Stimulated activated CD8-positive, alpha-beta memory T cell treated with anti-CD3 and anti-CD28 coated beads, Interleukin-4, amount 100 ng/mL, for 1 hour (primary cell): Measurements from ENCODE around the gene TRIM2.
"Not testable (repeated sequence)": the region's sequence is repeated elsewhere in the genome, so short reads cannot be mapped to it uniquely, and the experiment has no call there.

Experiments used
- DNase-seq, 2 donors: peaks; one replicate each; pipeline ENCODE4 v3.0.0-alpha.2; 2020; ENCODE audit warnings: low read depth in 2 of 2, low spot score in 1 of 2

Gene TRIM2

DNA sequence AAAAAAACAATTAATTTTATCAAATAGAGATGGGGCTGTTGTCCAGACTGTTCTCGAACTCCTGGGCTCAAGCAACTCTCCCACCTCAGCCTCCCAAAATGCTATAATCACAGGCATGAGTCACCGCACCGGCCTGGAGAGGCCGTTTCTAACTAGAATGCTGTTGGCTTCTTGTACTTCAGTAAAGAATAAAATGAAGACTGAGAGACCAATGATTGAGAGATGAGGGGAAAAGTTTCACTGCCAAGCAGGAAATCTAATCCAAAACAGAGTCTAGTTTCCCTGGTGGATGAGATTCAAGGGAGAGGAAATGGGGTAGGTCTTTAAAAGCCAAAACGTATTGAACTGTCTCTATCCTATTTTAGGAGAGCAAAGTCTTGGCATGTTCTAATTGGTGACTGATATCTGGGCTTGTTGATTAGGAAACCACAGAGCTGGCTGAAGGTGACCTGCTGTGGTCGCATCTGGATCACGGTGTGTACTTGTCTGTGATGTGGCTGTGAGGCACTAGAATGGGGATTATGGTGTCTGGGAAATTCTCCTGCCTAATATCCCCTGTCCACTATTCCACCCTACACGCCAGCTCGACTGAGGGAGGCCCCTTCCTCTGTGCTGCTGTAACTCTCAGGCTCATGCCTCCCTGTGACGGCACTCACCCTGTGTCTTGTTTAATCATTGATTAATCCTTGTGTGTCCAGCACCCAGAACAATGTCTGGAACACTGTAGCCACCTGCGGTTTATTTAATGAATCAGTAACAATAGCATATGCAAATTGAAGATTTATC lies 15.0 kb upstream of the TRIM2 start:
- DNase-seq, result no peak

GRCh38 chr4:153191795-153192363 lies 12.4 kb upstream of the TRIM2 start:
- no peak for DNase-seq

GRCh38 chr4:153197301-153197700 lies 6.9 kb upstream of the TRIM2 start:
- no peak for DNase-seq

DNA sequence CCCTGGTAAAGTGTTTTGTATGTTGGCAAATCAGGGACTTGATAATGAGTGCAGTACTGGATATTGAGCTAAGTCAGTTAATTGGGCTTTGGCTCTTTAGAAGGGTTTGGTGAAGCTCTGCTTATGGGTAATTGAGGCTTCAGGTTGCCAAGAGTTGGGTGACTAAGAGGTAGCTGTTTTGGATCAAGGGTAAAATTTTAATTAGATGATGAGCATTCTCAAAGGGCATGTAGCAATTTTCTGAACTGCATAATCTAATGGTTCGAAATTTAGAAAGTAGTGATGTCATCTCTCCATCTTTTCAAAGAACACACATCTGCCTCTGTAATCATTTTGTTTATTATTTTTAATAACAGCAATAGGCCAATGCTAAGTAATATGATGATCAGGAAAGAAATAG lies 5.5 kb upstream of the TRIM2 start:
- DNase-seq, result no peak

DNA sequence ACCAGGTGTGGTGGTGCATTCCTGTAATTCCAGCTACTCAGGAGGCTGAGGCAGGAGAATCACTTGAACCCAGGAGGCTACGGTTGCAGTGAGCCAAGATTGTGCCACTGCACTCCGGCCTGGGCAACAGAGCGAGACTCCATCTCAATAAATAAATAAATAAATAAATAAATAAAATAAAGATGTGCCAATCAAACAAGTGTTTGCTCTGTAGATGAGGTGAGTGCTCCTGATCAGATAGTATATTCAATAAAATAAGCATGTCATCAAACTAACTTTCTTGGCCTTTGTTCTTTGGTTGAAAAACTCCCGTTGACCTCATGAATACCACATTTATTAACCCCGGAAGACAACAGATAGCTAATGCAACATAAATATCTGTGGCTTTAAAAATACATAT lies 497 bp upstream of the TRIM2 start:
- not testable (repeated sequence) for DNase-seq

DNA sequence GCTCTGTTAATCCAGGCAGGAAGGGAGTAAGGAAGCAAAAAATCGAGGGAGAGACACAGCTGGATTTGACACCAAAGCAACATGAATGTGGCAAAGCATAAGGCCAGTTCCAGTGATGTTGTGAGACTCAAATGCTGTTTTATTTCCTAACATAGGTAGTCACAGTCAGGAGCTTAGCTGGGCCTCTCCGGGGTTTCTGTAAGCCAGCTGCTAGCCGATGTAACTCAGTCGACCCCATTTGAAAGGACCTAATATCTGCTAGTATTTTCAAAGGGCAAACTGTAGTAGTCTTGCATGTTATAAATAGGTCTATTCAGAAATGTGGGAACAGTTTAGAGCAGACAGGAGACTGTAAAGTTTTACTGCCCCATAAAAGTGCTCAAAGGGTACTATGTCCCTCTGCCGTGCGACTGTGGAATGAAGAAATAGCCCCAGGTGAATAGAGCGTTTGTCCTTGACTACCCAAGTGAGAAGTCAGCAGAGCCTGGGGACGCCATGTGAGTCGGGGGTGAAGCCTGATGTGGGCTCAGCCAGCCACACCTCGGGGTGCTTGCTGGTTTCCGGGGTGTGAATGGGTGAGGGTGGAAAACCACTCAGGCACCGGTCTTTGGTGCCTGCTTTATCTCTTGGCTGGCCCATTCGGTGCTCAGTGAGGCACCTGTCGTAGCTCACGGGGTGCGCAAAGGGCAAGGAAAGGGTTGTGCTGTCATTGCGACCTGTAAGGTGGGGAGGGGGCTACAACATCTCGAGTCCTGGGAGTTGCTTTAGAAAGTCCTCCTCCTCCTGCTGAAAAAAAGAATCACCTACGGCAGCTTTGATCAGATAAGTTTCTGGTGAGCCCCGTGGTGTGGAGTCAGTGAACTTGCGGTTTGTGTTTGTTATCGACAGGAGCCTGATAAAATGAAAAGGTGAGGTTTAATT lies 745 bp downstream of the TRIM2 start:
- DNase-seq, result no peak

- no peak for DNase-seq
Measured at GRCh38 chr4:153205757-153206156, 1.5 kb downstream of the TRIM2 start.

- DNase-seq, result no peak
Measured at GRCh38 chr4:153206534-153206933, 2.3 kb downstream of the TRIM2 start.

DNA sequence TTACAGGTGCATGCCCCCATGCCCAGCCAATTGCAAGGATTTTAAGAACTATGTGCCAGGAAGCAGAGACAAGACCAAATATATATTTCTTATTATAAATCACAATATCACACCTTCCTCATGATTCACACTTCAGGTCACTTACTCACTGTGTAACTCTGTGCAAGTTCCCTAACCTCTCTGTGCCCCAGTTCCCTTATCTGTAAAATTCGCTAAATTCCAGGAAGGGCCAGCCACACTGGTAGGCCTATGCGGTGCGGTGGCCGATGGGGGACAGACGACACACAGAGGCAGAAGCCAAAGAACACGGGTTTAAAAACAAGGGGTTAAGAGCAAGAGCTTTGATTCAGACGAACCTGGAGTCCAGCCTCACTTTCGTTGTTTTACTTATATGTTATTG lies 2.8 kb downstream of the TRIM2 start:
- no peak for DNase-seq

DNA sequence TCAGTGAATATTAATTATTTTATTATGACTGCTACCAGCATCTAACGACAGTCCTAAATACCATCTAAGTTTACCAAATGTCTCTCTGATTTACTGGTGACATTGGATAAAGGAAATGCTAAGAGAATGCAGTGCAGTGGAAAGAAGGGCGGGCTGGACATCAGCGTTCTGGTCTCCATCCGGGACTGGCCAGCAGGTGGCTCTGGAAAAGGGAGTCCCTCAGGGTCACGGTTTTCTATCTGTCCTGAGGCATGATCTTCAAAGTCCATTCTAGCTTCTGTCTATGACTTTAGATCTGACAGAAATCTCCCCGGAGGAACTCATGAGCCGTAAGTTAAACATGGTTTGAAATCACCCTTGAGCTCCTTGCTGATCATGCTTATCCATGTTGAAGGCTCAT lies 3.3 kb downstream of the TRIM2 start:
- DNase-seq, result no peak

GRCh38 chr4:153209410-153209809 lies 5.2 kb downstream of the TRIM2 start:
- no peak for DNase-seq

DNA sequence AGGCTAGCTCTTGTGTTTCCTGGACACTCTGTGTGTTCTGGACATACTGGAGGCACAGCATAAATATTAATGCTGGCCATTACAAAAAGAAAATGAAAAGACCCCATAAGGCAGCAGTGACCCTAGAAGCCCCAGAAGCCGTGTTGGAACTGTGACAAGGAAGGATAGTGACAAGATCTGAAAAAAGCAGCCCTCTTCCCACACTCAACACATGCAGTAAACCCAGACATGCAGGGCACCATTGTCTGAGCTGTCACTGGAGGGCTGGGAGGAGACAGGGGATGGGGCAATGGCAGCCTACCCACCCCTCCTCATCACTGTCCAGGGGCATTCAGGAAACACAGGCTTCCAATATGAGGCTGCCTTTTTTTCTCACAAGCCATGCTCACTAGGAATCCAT lies 6.5 kb downstream of the TRIM2 start:
- no peak for DNase-seq

DNA sequence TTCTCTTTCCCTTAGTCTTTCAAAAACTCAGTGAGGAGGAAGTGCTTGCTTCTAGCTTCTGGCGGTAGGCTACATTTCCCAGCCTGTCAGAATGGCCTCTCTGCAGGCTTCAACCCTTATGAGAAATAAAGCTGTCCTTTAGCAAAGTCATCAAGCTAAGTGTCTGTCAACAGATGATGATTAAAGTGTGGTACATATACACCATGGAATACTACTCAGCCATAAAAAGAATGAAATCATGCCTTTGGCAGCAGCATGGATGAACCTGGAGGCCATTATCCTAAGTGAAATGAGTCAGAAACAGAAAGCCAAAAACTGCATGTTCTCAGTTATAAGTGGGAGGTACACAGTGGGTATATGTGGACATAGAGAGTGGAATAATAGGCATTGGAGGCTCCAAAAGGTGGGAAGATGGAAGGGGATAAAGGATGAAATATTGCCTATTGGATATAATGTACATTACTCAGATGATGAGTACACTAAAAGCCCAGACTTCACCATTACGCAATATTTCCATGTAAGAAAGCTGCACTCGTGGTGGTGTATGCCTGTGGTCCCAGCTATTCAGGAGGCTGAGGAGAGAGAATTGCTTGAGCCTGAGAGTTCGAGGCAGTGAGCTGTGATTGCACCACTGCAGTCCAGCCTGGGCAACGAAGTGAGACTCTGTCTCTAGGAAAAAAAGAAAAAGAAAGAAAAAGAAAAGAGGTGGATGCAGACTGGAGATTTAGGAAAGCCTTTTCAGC lies 7.9 kb downstream of the TRIM2 start:
- no peak for DNase-seq

GRCh38 chr4:153212736-153213135 lies 8.5 kb downstream of the TRIM2 start:
- DNase-seq, result no peak

DNA sequence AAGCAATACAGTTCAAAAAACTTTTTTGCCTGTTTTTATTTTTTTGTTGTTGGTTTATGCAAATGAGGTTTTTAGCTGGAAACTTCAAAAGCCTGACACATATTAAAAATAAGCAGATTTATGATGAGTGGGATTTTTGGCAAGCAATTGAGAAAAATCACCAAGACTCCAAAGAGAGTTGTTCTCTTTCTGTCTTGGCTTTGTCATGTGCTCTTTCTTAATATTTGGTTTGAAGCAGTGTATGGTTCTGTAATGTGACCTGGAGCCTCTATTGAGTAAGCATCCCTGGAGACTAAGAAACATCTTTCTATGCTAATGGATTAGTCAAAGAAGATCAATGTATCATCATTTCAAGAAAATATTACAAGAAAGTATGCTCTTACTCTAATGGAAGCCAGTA lies 11.7 kb downstream of the TRIM2 start:
- no peak for DNase-seq

- DNase-seq, result no peak
Measured at GRCh38 chr4:153216546-153216945, 12.3 kb downstream of the TRIM2 start.

DNA sequence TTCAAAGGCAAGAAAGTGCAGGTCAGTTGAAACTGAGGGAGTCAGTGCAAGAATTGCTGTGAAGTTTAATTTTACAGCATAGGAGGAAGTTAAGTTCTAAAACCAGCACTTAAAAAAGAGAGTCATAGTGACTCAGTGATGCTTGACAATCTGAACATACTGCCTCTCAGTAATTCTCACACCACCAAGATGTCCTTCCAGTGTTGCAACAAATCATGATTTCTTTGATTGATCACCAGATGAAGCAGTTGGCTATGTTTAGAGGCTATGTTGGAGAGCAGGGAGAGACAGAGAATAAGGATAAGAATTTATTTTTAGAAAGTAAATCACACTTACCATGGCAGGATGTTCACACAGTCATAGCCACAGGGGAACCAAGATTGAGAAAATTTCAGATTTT lies 13.2 kb downstream of the TRIM2 start:
- DNase-seq, result no peak

DNA sequence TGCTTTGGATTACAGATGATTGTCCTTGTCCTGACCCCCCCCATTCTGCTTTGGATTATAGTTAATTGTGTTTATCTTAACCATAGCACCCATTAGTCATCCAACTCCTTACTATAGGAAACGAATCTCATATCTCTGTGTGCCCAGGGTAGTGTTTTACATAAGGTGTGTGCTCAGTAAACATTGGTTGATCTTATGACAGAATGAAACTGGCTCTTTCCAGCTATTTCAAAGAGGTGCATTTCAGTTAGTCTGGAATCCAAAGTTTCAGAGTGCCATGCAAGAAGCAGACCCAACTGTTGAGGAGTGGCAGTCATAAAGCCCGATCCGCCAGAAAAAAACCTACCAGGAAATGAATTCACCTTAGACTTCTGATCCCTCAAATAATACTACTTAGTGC lies 14.7 kb downstream of the TRIM2 start:
- DNase-seq, result no peak

GRCh38 chr4:153220682-153221395 lies 16.6 kb downstream of the TRIM2 start:
- DNase-seq, result no peak

GRCh38 chr4:153221783-153222706 lies 17.8 kb downstream of the TRIM2 start:
- DNase-seq, result no peak
